C4-2B (cell line): Measurements from ENCODE around the gene RFT1.

Experiments used
- CTCF ChIP-seq: fragments of 450-650 bp; conservative IDR thresholded peaks from 2 replicates; pipeline ENCODE4 v1.5.1; 2017; ENCODE audit warnings: mild to moderate bottlenecking
- ZFX ChIP-seq: fragments of 450-650 bp; IDR thresholded peaks from 2 replicates; pipeline ENCODE4 v1.6.1; 2017

GRCh38 chr3:53092942-53093341 lies 37.3 kb downstream of the RFT1 start:
- TF ChIP-seq CTCF, result no peak
- TF ChIP-seq ZFX, result no peak
